Measurements from ENCODE around the gene SVOPL.
A peak's percentile ranks its signal among the peaks of the same experiment; 100 is the strongest.

The SVOPL gene

DNA sequence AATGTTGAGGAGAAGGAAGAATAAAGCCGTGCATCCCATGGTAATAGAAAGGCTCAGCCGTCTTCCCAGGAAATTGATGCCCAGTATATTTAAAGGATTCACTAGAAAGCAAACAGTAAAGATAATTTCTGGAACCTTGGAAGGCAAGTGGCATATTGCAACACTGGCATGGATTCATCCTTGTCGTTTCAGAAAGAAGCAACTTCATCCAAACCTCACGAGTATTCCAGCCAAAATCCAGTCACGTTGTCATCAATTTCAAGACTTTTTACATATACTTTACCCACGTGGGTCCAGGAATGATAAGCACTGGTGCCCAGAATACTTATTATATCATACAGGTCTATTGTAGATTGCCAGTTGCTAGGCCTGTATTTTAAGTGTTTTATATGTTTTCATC lies 73.8 kb downstream of the SVOPL start:
- H3K4me3 ChIP-seq (ENCODE audit: low read length) = no peak overlapping the region
- TF ChIP-seq, protein P1, sequence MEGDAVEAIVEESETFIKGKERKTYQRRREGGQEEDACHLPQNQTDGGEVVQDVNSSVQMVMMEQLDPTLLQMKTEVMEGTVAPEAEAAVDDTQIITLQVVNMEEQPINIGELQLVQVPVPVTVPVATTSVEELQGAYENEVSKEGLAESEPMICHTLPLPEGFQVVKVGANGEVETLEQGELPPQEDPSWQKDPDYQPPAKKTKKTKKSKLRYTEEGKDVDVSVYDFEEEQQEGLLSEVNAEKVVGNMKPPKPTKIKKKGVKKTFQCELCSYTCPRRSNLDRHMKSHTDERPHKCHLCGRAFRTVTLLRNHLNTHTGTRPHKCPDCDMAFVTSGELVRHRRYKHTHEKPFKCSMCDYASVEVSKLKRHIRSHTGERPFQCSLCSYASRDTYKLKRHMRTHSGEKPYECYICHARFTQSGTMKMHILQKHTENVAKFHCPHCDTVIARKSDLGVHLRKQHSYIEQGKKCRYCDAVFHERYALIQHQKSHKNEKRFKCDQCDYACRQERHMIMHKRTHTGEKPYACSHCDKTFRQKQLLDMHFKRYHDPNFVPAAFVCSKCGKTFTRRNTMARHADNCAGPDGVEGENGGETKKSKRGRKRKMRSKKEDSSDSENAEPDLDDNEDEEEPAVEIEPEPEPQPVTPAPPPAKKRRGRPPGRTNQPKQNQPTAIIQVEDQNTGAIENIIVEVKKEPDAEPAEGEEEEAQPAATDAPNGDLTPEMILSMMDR (IDR thresholded peaks at IDR 0.05; ENCODE audit: insufficient read depth, low read depth, low read length, missing control alignments) = no peak
- DNase-seq (ENCODE audit: low read depth) = no peak

- TF ChIP-seq, protein P1 (IDR thresholded peaks at IDR 0.05; ENCODE audit: insufficient read depth, low read depth, low read length, missing control alignments) = no peak
- no peak overlapping the region for H3K4me3 ChIP-seq (ENCODE audit: low read length)
- DNase-seq (ENCODE audit: low read depth) = peak; percentile 2
Measured at GRCh38 chr7:138626846-138627245, 74.3 kb downstream of the SVOPL start.

DNA sequence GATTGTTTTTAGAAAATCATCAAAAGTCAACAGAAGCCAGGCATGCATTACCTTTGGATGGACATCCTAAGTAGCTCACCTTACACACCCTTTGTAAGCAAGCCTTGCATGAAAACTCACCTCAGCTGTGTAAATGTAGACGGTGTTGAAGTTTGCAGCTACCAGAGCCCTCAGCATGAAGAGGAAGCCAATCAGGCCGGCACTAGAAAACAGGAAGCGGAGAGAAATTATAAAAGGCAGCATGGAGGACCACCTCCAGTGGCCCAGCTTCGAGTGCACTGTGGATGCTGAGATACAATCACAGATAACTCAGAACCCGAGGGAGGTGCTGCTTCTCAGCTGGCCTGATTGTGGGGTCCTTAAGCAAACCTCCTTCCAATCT lies 75.3 kb downstream of the SVOPL start:
- TF ChIP-seq, protein P1 (IDR thresholded peaks at IDR 0.05; ENCODE audit: insufficient read depth, low read depth, low read length, missing control alignments) = no peak
- no peak for DNase-seq (ENCODE audit: low read depth)
- H3K4me3 ChIP-seq (ENCODE audit: low read length) = no peak overlapping the region

DNA sequence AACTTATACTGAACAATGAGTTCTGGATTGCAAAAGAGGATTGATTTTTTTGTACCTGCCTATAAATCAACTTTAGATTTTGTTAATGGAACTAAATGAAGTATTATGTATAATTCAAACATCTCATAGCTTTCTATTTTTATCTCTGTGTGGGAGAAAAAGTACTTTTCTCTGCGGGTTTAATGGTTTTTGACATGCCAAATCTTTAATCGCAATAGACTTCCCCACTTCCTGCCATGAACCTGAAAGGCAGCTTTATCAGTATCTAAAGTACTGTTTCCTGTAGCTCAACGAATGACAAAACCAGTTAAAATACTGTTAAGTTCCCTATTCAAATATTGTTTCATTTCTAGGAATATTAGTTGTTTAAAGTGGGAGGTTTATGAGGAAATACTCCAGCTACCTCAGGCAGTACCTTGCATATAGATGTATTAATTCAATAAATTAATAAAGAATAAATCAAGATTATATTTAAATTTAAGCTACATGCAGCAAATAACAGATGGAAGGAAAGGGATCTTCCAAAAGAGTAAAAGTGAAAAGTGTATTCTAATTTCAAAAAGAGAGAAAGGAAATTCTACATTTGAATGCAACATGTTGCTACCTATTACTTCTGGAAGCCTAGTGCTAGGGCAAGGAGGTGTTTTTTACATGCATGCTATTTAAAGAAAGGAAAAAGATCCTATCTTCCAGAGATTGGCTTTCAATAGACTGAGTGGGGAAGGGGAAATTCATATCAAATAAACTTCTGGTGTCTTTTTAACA lies 75.9 kb downstream of the SVOPL start:
- DNase-seq (ENCODE audit: low read depth) = no peak
- TF ChIP-seq, protein P1 (IDR thresholded peaks at IDR 0.05; ENCODE audit: insufficient read depth, low read depth, low read length, missing control alignments) = no peak
- H3K4me3 ChIP-seq (ENCODE audit: low read length) = no peak overlapping the region

DNA sequence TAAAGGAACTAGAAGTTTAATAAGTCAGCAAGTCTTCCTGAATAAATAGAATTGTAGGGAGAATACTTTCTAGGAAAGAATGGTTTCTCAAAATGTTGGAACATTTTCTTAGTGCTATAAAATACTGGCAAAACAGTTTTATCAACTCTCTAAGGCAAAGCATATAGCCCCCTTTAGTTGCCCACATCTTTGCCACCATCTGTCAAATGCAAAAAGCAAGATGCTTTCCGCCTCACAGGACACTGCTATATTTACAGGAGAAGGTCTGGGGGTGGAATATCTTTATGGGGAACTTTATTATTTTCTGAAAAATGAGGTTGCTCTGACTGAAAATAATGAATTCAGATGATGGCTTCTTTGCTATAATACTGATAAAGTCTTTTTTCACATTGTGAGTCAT lies 78.3 kb downstream of the SVOPL start:
- no peak for DNase-seq (ENCODE audit: low read depth)
- no peak overlapping the region for H3K4me3 ChIP-seq (ENCODE audit: low read length)
- TF ChIP-seq, protein P1 (IDR thresholded peaks at IDR 0.05; ENCODE audit: insufficient read depth, low read depth, low read length, missing control alignments) = no peak

DNA sequence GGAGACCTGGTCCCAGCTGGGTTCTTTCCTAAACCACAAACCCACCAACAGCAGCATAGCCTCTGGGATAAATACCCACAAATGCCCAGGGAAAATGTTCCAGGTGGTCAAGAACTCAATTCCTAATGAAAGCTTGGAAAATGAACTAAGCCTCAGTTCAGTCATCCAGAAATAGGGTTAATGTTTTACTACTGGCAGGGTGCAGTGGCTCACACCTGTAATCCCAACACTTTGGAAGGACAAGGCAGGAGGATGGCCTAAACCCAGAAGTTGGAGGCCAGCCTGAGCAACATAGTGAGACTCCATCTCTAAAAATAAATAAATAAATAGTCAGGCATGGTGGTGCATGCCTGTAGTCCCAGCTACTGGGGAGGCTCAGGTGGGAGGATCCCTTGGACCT lies 82.2 kb downstream of the SVOPL start:
- no peak for DNase-seq (ENCODE audit: low read depth)
- TF ChIP-seq, protein P1 (IDR thresholded peaks at IDR 0.05; ENCODE audit: insufficient read depth, low read depth, low read length, missing control alignments) = no peak
- no peak overlapping the region for H3K4me3 ChIP-seq (ENCODE audit: low read length)

DNA sequence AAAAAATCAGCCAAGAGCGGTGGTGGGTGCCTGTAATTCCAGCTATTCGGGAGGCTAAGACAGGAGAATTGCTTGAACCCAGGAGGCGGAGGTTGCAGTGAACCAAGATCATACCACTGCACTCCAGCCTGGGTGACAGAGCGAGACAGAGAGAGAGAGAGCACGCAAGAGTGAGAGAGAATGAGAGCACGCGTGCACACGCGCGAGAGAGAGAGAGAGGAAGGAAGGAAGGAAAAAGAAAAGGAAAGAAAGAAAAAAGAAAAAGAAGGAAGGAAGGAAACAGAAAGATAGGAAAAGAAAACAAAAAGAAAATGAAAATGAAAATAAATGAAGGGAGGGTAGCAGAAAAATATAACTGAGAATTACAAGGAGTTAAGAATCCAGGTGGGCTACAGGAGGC lies 82.7 kb downstream of the SVOPL start:
- TF ChIP-seq, protein P1 (IDR thresholded peaks at IDR 0.05; ENCODE audit: insufficient read depth, low read depth, low read length, missing control alignments) = no peak
- no peak for DNase-seq (ENCODE audit: low read depth)
- H3K4me3 ChIP-seq (ENCODE audit: low read length) = no peak overlapping the region

All from epithelial cell of esophagus (primary cell).